ENCODE measurements around the gene ITGA11. TPM values are rescaled to one million over a fixed set of nuclear protein-coding genes. Genes with fewer than 3 reads are reported as not detected.

The ITGA11 gene
- total and polyA plus RNA-seq, 2 of the 4 experiments (the other 2 are of a cell fraction): 4.1 to 6.6 TPM

GRCh38 chr15:68371160-68371559, 60.8 kb downstream of the ITGA11 start:
- Histone ChIP-seq H3K14ac (replicated peaks; ENCODE audit: low read depth, low read length) (no peak overlapping the region), H3K36me3 (ENCODE audit: control insufficient read depth, insufficient read depth, low read length) (peaks cover 3% of the 10 kb centered on the region; the same call in 1 of the 2 replicates), H3K9ac (ENCODE audit: low read depth, low read length) (no peak overlapping the region), H2AK5ac (ENCODE audit: low read depth, low read length) (no peak overlapping the region), H3K4me3 (ENCODE audit: insufficient read depth, low read depth, low read length) (no peak overlapping the region), H3K4me1 (ENCODE audit: control insufficient read depth, insufficient read depth, low read length) (peaks cover 9% of the 10 kb centered on the region), H4K5ac (ENCODE audit: low read depth, low read length) (no peak overlapping the region), H4K8ac (ENCODE audit: low read depth in 2 of 2, low read length in 2 of 2) (no peak overlapping the region), H2AFZ (replicated peaks; ENCODE audit: low read length, poor library complexity) (no peak overlapping the region), H4K20me1 (ENCODE audit: insufficient read depth, low read length) (no peaks in the 10 kb centered on the region), H2BK120ac (ENCODE audit: low read depth, low read length) (no peak overlapping the region), H3K18ac (ENCODE audit: low read depth, low read length) (no peak overlapping the region), H2BK5ac (ENCODE audit: low read depth, low read length, poor library complexity, severe bottlenecking) (no peak overlapping the region), H3K4me2 (ENCODE audit: low read depth, low read length) (no peak overlapping the region), H2AK9ac (replicated peaks; ENCODE audit: low read depth, low read length, poor library complexity) (no peak overlapping the region), H3K27ac (ENCODE audit: insufficient read depth, low read length) (no peak overlapping the region), H3K9me1 (ENCODE audit: insufficient read depth, low read length) (peaks cover 9% of the 10 kb centered on the region), H3K23ac (ENCODE audit: low read depth, low read length) (no peak overlapping the region), H4K91ac (ENCODE audit: insufficient read depth, low read depth, low read length) (no peak overlapping the region), H3K9me3 (ENCODE audit: control insufficient read depth, insufficient read depth, low read length) (no peaks in the 10 kb centered on the region), H3K56ac (ENCODE audit: extremely low read depth, insufficient read depth, low read length) (no peak overlapping the region), H2BK20ac (ENCODE audit: low read depth, low read length) (no peak overlapping the region), H3K4ac (ENCODE audit: low read depth, low read length) (no peak overlapping the region), H3K79me1 (ENCODE audit: low read depth in 1 of 2, low read length in 2 of 2) (no peaks in the 10 kb centered on the region), H2BK15ac (ENCODE audit: low read depth, low read length) (no peak overlapping the region), H3K27me3 (ENCODE audit: control insufficient read depth, insufficient read depth, low read length) (no peaks in the 10 kb centered on the region)
- in situ Hi-C loops (cut with MboI; ENCODE audit: low sequenced_read_pairs): no loop called here
- ChIA-PET POLR2A (ENCODE audit: unreplicated experiment) (no interaction called here), CTCF (no interaction called here)
- DNase-seq: no peak
- intact Hi-C loops (cut with micrococcal nuclease): no loop called here
- WGBS, 2 experiments (ENCODE audit: extremely low coverage in 2 of 2, insufficient read length in 1 of 2): no CpG with 5 or more reads among the region's 6 CpGs
- dilution Hi-C loops (cut with HindIII; ENCODE audit: low sequenced_read_pairs, unreplicated experiment): no loop called here
- no TSS peak for BruUV-seq (replicated peaks)
- no peak for ATAC-seq (ENCODE audit: low read depth)
- TF ChIP-seq CHD1 (IDR thresholded peaks at IDR 0.05; ENCODE audit: low read depth, low read length): no peak
- TF ChIP-seq RCOR1 (IDR thresholded peaks at IDR 0.05; ENCODE audit: insufficient replicate concordance, low read length): no peak
- no peak for TF ChIP-seq USF2 (IDR thresholded peaks at IDR 0.05; ENCODE audit: low read depth, low read length)
- no peak for TF ChIP-seq RAD21 (IDR thresholded peaks at IDR 0.05; ENCODE audit: low read length)
- no peak for TF ChIP-seq BHLHE40 (IDR thresholded peaks at IDR 0.05; ENCODE audit: low read depth, low read length)
- TF ChIP-seq NFE2L2 (IDR thresholded peaks at IDR 0.05; ENCODE audit: low read depth, low read length): no peak
- TF ChIP-seq MAFK (IDR thresholded peaks at IDR 0.05; ENCODE audit: low read depth, low read length): no peak
- TF ChIP-seq SMC3 (IDR thresholded peaks at IDR 0.05; ENCODE audit: low read depth, low read length): no peak
- TF ChIP-seq CTCF (conservative IDR thresholded peaks at IDR 0.05; ENCODE audit: low read depth, low read length): no peak
- no peak for TF ChIP-seq ELK1 (IDR thresholded peaks at IDR 0.05; ENCODE audit: borderline replicate concordance, low read depth, low read length)
- no peak for TF ChIP-seq RFX5 (IDR thresholded peaks at IDR 0.05; ENCODE audit: low read depth, low read length)
- no peak for TF ChIP-seq FOS (IDR thresholded peaks at IDR 0.05; ENCODE audit: low read depth, low read length)
- no peak for TF ChIP-seq MAZ (IDR thresholded peaks at IDR 0.05; ENCODE audit: borderline replicate concordance, low read depth, low read length)
- TF ChIP-seq POLR2A (IDR thresholded peaks at IDR 0.05; ENCODE audit: low read depth, low read length): no peak
- no peak for TF ChIP-seq MXI1 (IDR thresholded peaks at IDR 0.05; ENCODE audit: borderline replicate concordance, low read depth, low read length)

Data from IMR-90 (cell line).